Measurements from ENCODE around the gene DNAJC6.

DNAJC6 gene

DNA sequence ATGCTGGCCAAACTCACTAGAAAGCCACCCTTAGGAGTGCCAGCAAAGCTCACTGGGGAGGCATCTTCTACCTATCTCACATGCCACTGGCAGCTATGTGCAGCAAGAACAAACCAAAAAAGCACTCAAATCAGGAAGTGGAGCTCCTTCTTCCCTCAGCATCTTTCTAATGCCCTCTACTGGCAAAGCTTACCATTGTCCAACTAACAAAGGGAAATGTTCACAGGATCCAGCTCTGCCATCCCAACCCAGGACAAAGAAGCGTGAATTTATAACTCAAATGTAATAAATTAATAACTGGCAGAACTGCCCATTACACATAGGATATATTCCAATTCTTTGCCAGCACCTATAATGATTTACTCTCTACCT, 150.0 kb downstream of the DNAJC6 start:
- DNase-seq (ENCODE audit: low read depth in 2 of 3, low spot score in 2 of 3), result no peak
